Stomach (tissue), 9 donors: ENCODE measurements around the gene ASB8. TPM values are rescaled to one million over a fixed set of nuclear protein-coding genes. Genes with fewer than 3 reads are reported as not detected.

ENCODE experiments used
- DNase-seq, 2 donors: peaks; one replicate each; pipeline versions ENCODE4 v3.0.0 to v3.0.0-alpha.2; 2013 to 2019
- H3K27ac ChIP-seq, 5 donors: fragments of 200-600 bp in 4 of 5; sonication (generic) in 4 of 5; one replicate each; pipeline ENCODE4 v1.5.1; 2013 to 2019; ENCODE audit warnings: mild to moderate bottlenecking in 1 of 5, moderate library complexity in 1 of 5
- H3K27me3 ChIP-seq, 3 donors: fragments of 200-600 bp; sonication (generic); one replicate each; pipeline ENCODE4 v1.5.1; 2017 to 2019; ENCODE audit warnings: mixed run types in 1 of 3
- H3K36me3 ChIP-seq, 4 donors: fragments of 200-600 bp; sonication (generic); 1 replicate in 3 of 4; 2 replicates in 1 of 4; pipeline ENCODE4 v1.5.1; 2016 to 2019
- H3K4me1 ChIP-seq, 4 donors: fragments of 200-600 bp; sonication (generic); one replicate each; pipeline ENCODE4 v1.5.1; 2016 to 2019
- H3K4me3 ChIP-seq, 4 donors: fragments of 200-600 bp; sonication (generic) in 3 of 4; one replicate each; pipeline ENCODE4 v1.5.1; 2016 to 2019; ENCODE audit warnings: mild to moderate bottlenecking in 1 of 4
- H3K9me3 ChIP-seq, 4 donors: fragments of 200-600 bp; sonication (generic); one replicate each; pipeline ENCODE4 v1.5.1; 2016 to 2019
- CTCF ChIP-seq, 7 experiments: fragments of 450-650 bp in 4 of 7; fragments of 200-600 bp in 3 of 7; sonication (generic) in 3 of 7; IDR thresholded peaks; one replicate each; pipeline ENCODE4 v1.5.1; 2016 to 2019; ENCODE audit warnings: antibody characterized with exemption in 7 of 7, control low read depth in 2 of 7, mild to moderate bottlenecking in 1 of 7
- EP300 ChIP-seq: sonication (generic); formaldehyde crosslinking; IDR thresholded peaks from one replicate; pipeline ENCODE4 v1.6.1; 2017; ENCODE audit warnings: antibody characterized with exemption
- POLR2A ChIP-seq, 4 donors: fragments of 450-650 bp; IDR thresholded peaks; one replicate each; pipeline ENCODE4 v1.6.1; 2016; ENCODE audit warnings: antibody characterized with exemption in 4 of 4, control low read depth in 2 of 4, mild to moderate bottlenecking in 1 of 4, moderate library complexity in 1 of 4
- POLR2AphosphoS5 ChIP-seq, 3 donors: sonication (generic); formaldehyde crosslinking; IDR thresholded peaks; one replicate each; pipeline ENCODE4 v1.6.1; 2016; ENCODE audit warnings: antibody characterized with exemption in 3 of 3
- WGBS, 5 donors: extraction: QIAGEN DNeasy Blood & Tissue Kit in 3 of 5; methylation state at CpG; one replicate each; pipeline versions ENCODE4 v1.1.5 to v1.1.7; 2013 to 2018; 5-methylcytosine and 5-hydroxymethylcytosine counted together
- intact Hi-C: fragments of 100-400 bp; cut with DNase I; formaldehyde crosslinking; loops from one replicate; pipeline ENCODE4 v1.15.1; 2023; ENCODE audit warnings: low total_unique reads
- polyA plus RNA-seq, 3 donors: library from polyadenylated mRNA; stranded (reverse); fragments of 200-250 nt; gene quantifications; one replicate each; pipeline ENCODE4 v1.2.3, GENCODE V29; 2013
- total RNA-seq, 5 donors: library from RNA; depleted of rRNA; stranded (reverse); fragments of >200 nt; gene quantifications; one replicate each; pipeline versions ENCODE4 v1.1.0 to v1.2.3, GENCODE V29; 2014 to 2016
- donor health status: healthy with polysubstance abuse.
- donor health status: Bipolar disorder and iron deficiency.
- donor health status: healthy.

ASB8 gene
- total and polyA plus RNA-seq, 8 donors: 4.3 to 47.2 (median 17.5) TPM

- peak overlapping the region in 3 of 5 donors; percentile 49 to 65 (median 49) for H3K27ac ChIP-seq
- H3K27me3 ChIP-seq: peaks cover 0 to 86% (median 29%) of the 10 kb centered on the region in 3 donors
- H3K4me3 ChIP-seq: peak overlapping the region; percentile 53 to 82 (median 62)
- intact Hi-C loops: no loop called here
- H3K9me3 ChIP-seq: no peaks in the 10 kb centered on the region
- 7 to 14% (median 11%) methylated on average over 7 of the region's 7 CpGs for WGBS, 5 donors
- no peak for DNase-seq
- H3K4me1 ChIP-seq: peaks cover 12 to 31% (median 24%) of the 10 kb centered on the region in 4 donors
- TF ChIP-seq CTCF (IDR thresholded peaks at IDR 0.05): no peak
- no peak for TF ChIP-seq POLR2AphosphoS5 (IDR thresholded peaks at IDR 0.05)
- TF ChIP-seq POLR2A (IDR thresholded peaks at IDR 0.05): no peak
- no peak for TF ChIP-seq EP300
- no peaks in the 10 kb centered on the region for H3K36me3 ChIP-seq
Observed at GRCh38 chr12:48182631-48183030, 25.3 kb upstream of the ASB8 start.

- Histone ChIP-seq H3K36me3 (no peaks in the 10 kb centered on the region), H3K4me3 (no peak overlapping the region), H3K9me3 (no peaks in the 10 kb centered on the region), H3K4me1 (peaks cover 12 to 31% (median 24%) of the 10 kb centered on the region in 4 donors), H3K27me3 (peaks cover 0 to 93% (median 29%) of the 10 kb centered on the region in 3 donors), H3K27ac (no peak overlapping the region)
- WGBS, 5 donors: 86 to 96% (median 90%) methylated on average over 2 of the region's 2 CpGs
- intact Hi-C loops: no loop called here
- DNase-seq: no peak
- TF ChIP-seq EP300 (no peak), CTCF (IDR thresholded peaks at IDR 0.05) (no peak), POLR2A (IDR thresholded peaks at IDR 0.05) (no peak), POLR2AphosphoS5 (IDR thresholded peaks at IDR 0.05) (no peak)
Observed at GRCh38 chr12:48180857-48181495, 23.7 kb upstream of the ASB8 start.

- WGBS, 5 donors: 64 to 86% (median 75%) methylated on average over 1 of the region's 1 CpG
Observed at GRCh38 chr12:48180424-48180823, 23.1 kb upstream of the ASB8 start.

GRCh38 chr12:48179466-48179865 is 22.2 kb upstream of the ASB8 start:
- H3K4me3 ChIP-seq: no peak overlapping the region
- WGBS, 5 donors: 85 to 100% (median 97%) methylated on average over 1 of the region's 1 CpG
- peaks cover 9 to 24% (median 20%) of the 10 kb centered on the region in 4 donors for H3K4me1 ChIP-seq
- peaks cover 0 to 78% (median 21%) of the 10 kb centered on the region in 3 donors for H3K27me3 ChIP-seq
- no peak overlapping the region for H3K27ac ChIP-seq
- H3K36me3 ChIP-seq: no peaks in the 10 kb centered on the region
- TF ChIP-seq POLR2A (IDR thresholded peaks at IDR 0.05) (no peak), POLR2AphosphoS5 (IDR thresholded peaks at IDR 0.05) (no peak), CTCF (IDR thresholded peaks at IDR 0.05) (no peak), EP300 (no peak)
- intact Hi-C loops: no loop called here
- H3K9me3 ChIP-seq: no peaks in the 10 kb centered on the region
- peak in 1 of 2 donors; percentile 54 for DNase-seq

More at GRCh38 chr12:48180424-48180823, 23.1 kb upstream of the ASB8 start:
- intact Hi-C loops: no loop called here
- H3K4me3 ChIP-seq: no peak overlapping the region
- H3K27ac ChIP-seq: no peak overlapping the region
- H3K27me3 ChIP-seq: peaks cover 0 to 88% (median 29%) of the 10 kb centered on the region in 3 donors
- H3K36me3 ChIP-seq: no peaks in the 10 kb centered on the region
- no peaks in the 10 kb centered on the region for H3K9me3 ChIP-seq
- DNase-seq: no peak
- H3K4me1 ChIP-seq: peaks cover 12 to 31% (median 24%) of the 10 kb centered on the region in 4 donors
- TF ChIP-seq POLR2A (IDR thresholded peaks at IDR 0.05): no peak
- TF ChIP-seq EP300: no peak
- TF ChIP-seq POLR2AphosphoS5 (IDR thresholded peaks at IDR 0.05): no peak
- TF ChIP-seq CTCF (IDR thresholded peaks at IDR 0.05): no peak
